T47D (cell line): ENCODE data around the gene NLE1.
"Not testable (repeated sequence)": the region's sequence is repeated elsewhere in the genome, so short reads cannot be mapped to it uniquely, and the experiment has no call there.

Experiments
- DNase-seq, 2 experiments: peaks; one replicate each; pipeline versions ENCODE4 v3.0.0 to v3.0.0-alpha.2; 2011 to 2012; ENCODE audit warnings: low read depth in 1 of 2, low spot score in 1 of 2
- JUND ChIP-seq: IDR thresholded peaks from 2 replicates; pipeline ENCODE4 v1.6.1; 2012; ENCODE audit warnings: low read depth
- in situ Hi-C: cut with HindIII; loops from 2 replicates; pipeline ENCODE4 v1.10.0; 2016; ENCODE audit warnings: low sequenced_read_pairs, low pct_unique_long_range_greater_than_20kb

Gene NLE1

GRCh38 chr17:35154196-35155165 is 12.4 kb upstream of the NLE1 start:
- in situ Hi-C loops: no loop called here
- no peak for TF ChIP-seq JUND
- no peak for DNase-seq

DNA sequence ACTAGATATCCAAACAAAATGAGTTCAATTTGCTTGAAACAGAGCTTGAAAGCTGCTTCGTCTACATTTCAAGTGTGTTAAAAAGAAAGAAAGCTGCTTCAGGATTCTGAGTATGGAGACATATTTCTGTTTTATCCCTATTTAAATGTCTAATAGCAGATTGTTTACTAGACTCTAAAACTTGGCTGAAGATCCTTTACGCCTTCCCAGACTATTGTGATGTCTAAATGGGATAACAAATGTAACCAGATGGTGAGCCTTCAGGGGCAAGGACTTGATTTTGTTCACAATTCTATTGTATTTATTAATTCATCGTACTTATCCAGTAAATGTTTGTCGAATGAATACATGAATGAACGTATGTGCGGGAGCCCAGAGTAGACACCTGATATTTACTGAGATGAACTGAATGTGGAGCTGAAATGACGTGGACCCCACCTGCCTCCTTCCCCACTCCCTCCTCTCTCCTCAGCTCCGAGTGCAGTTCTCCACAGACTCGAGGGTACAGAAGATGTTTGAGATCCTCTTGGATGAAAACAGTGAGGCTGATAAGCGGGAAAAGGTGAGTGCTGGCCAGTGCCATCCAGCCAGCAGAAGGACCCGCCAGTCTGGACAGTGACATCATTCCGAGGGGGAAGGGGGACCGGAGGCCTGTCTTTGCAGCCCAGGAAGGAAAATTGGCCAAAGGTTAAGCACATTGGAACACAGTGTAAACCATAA is 10.5 kb upstream of the NLE1 start:
- in situ Hi-C loops: no loop called here
- DNase-seq: no peak
- no peak for TF ChIP-seq JUND

DNA sequence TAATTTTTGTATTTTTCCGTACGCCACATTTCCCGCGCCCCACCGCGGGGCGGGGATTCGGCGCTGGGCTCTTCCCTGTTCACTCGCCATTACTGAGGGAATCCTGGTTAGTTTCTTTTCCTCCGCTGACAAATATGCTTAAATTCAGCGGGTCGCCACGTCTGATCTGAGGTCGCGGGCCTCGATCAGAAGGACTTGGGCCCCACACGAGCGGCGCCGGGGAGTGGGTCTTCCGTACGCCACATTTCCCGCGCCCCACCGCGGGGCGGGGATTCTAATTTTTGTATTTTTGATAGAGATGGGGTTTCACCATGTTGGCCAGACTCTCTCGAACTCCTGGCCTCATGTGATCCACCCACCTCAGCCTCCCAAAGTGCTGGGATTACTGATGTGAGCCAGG is 9.0 kb upstream of the NLE1 start:
- DNase-seq, in situ Hi-C loops: not testable (repeated sequence)

GRCh38 chr17:35149941-35150340 is 7.8 kb upstream of the NLE1 start:
- DNase-seq: no peak
- in situ Hi-C loops: no loop called here
- TF ChIP-seq JUND: no peak

DNA sequence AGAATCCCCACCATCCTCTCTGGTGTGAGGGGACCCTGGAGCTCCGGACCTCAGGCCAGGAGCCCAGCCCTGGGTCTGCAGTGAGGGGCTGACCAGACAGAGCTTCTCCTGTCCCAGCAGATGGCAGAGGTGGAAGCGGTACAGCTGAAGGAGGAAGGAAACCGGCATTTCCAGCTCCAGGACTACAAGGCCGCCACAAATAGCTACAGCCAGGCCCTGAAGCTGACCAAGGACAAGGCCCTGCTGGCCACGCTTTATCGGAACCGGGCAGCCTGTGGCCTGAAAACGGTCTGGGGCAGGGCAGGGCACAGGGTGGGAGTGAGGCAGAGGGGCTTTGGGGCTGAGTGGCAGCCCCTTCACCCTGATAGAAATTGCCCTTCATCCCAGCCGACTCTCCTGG is 6.0 kb upstream of the NLE1 start:
- DNase-seq: peak; percentile 60 to 66
- TF ChIP-seq JUND: no peak
- in situ Hi-C loops: no loop called here

DNA sequence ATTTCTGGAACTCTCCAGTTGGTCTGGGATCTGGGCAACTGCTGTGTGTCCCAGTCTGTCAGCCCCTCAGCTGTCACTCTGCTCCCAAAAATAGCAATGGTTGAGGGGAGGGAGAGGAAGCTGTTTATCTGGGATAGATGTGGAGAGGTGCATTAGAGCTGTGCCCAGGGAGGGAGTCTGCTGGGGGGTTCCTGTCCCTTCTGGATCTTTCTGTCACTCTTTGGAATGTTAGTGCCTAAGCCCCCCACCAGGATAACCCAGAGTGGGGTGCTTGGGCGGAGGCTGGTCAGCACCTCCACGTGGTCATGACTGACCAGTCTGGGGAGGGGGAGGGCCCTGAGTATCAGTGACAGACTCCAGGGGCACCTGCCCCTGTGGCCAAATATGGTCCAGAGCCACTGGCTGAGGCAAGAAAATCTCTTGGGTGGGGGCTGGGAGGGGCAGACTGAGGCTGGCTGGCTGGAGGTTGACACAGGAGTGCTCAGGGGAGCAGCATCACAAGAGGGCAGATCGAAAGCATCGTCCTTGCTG is 5.3 kb upstream of the NLE1 start, which contains the start of gene UNC45B:
Gene UNC45B (plus strand): TSS at position 443 of the 531 bp plus-strand sequence. CDS start 447 bp downstream, outside the sequence.
- no peak for DNase-seq
- in situ Hi-C loops: no loop called here
- TF ChIP-seq JUND: no peak

GRCh38 chr17:35146214-35146833 is 4.2 kb upstream of the NLE1 start:
- no peak for TF ChIP-seq JUND
- in situ Hi-C loops: no loop called here
- no peak for DNase-seq

GRCh38 chr17:35144840-35145239 is 2.7 kb upstream of the NLE1 start:
- in situ Hi-C loops: no loop called here
- TF ChIP-seq JUND: no peak
- DNase-seq: no peak

DNA sequence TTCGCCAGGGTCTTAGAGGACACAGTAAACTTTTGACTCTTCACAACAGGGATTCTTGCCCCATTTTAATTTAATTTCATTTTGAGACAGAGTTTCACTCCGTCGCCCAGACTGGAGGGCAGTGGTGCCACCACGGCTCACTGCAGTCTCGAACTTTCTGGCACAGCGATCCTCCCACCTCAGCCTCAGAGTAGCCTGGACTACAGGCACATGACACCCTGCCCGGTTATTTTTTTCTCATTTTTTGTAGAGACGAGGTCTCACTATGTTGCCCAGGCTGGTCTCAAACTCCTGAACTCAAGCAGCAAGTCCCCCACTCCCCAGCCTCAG is 329 bp upstream of the NLE1 start:
- no peak for DNase-seq
- in situ Hi-C loops: no loop called here
- no peak for TF ChIP-seq JUND

- DNase-seq: no peak
- TF ChIP-seq JUND: no peak
- in situ Hi-C loops: no loop called here
These were observed 3.9 kb downstream of the NLE1 start for GRCh38 chr17:35138218-35138617.

GRCh38 chr17:35135322-35135721 is 6.8 kb downstream of the NLE1 start:
- no peak for DNase-seq
- no peak for TF ChIP-seq JUND
- in situ Hi-C loops: no loop called here

GRCh38 chr17:35132816-35133550 is 9.1 kb downstream of the NLE1 start:
- in situ Hi-C loops: no loop called here
- no peak for TF ChIP-seq JUND
- DNase-seq: no peak
